Osteocyte (in vitro differentiated cells): ENCODE data around the gene ARHGAP24. TPM values are rescaled to one million over a fixed set of nuclear protein-coding genes. Genes with fewer than 3 reads are reported as not detected.
"Not testable (repeated sequence)": the region's sequence is repeated elsewhere in the genome, so short reads cannot be mapped to it uniquely, and the experiment has no call there.

Experiments
- DNase-seq: peaks from one replicate; pipeline ENCODE4 v3.0.0; 2021; ENCODE audit warnings: mixed read lengths; ENCODE audit not compliant: unreplicated experiment; ENCODE audit errors: extremely low spot score
- H3K27ac Mint-ChIP-seq: one replicate; pipeline ENCODE4 v1.8.0; 2021; ENCODE audit warnings: mild to moderate bottlenecking, mixed read lengths; ENCODE audit not compliant: unreplicated experiment
- H3K27me3 Mint-ChIP-seq: one replicate; pipeline ENCODE4 v1.8.0; 2021; ENCODE audit warnings: mixed read lengths; ENCODE audit not compliant: unreplicated experiment
- H3K36me3 Mint-ChIP-seq: one replicate; pipeline ENCODE4 v1.8.0; 2021; ENCODE audit warnings: mixed read lengths; ENCODE audit not compliant: unreplicated experiment
- H3K4me1 Mint-ChIP-seq: one replicate; pipeline ENCODE4 v1.8.0; 2021; ENCODE audit warnings: mixed read lengths; ENCODE audit not compliant: unreplicated experiment
- H3K4me3 Mint-ChIP-seq: one replicate; pipeline ENCODE4 v1.8.0; 2021; ENCODE audit warnings: mild to moderate bottlenecking, moderate library complexity, mixed read lengths; ENCODE audit not compliant: unreplicated experiment
- H3K9me3 Mint-ChIP-seq: one replicate; pipeline ENCODE4 v1.8.0; 2021; ENCODE audit warnings: mixed read lengths; ENCODE audit not compliant: unreplicated experiment
- CTCF ChIP-seq: fragments of 200-600 bp; sonication (generic); IDR thresholded peaks from 2 replicates; pipeline ENCODE4 v1.5.0; 2021; ENCODE audit warnings: antibody characterized with exemption, mild to moderate bottlenecking, moderate library complexity
- total RNA-seq: library from RNA; stranded (reverse); gene quantifications from 2 replicates; pipeline ENCODE4 v1.2.1, GENCODE V29; 2021

Gene ARHGAP24
- total RNA-seq, 1 donor from 2014 or later, result 29.3 TPM

DNA sequence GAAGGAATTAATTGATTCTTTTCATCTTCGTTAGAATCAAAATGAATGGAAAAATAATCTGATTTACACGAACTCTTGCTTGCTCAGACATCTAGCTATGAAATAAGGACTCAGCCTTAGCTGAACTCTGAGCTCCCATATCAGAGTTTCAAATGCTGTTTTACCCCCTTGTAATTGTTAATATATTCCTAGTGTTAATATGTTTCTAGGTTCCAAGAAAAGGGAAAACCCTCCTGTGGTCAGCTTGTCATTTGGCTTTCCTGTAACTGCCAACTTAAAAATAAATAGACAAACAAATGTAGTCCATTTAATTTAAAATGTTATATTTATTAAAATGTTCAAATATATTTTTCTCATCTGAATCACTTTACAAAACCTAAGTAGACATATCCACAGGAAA, 432.1 kb downstream of the ARHGAP24 start:
- H3K36me3 Mint-ChIP-seq, result peaks cover 3% of the 10 kb centered on the region
- no peak for TF ChIP-seq CTCF
- no peak for DNase-seq
- no peak overlapping the region for H3K27ac Mint-ChIP-seq
- peaks cover 4% of the 10 kb centered on the region for H3K4me1 Mint-ChIP-seq
- H3K27me3 Mint-ChIP-seq, result no peaks in the 10 kb centered on the region
- H3K9me3 Mint-ChIP-seq, result no peaks in the 10 kb centered on the region
- H3K4me3 Mint-ChIP-seq, result no peak overlapping the region

DNA sequence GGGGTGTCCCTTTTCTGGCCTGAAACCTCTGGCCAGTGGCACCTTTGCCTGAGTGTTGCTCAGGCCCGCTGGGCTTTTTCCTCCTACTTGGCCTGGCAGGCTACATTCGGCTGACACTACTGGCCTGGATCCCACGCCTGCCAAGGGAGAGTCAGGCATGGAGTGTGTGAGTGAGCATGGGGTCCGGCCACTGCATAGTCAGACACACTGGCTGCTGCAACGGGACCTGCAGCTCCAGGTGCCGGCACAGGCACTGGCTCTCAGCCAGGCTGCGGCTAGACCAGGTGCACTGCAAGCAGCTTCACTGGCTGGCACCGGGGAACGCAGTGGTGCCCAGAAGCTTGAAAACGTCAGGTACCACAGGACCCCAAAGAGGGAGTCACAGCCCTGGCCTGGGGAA, 434.9 kb downstream of the ARHGAP24 start:
- Mint-ChIP-seq H3K27ac (no peak overlapping the region), H3K36me3 (peaks cover 3% of the 10 kb centered on the region), H3K4me1 (peaks cover 7% of the 10 kb centered on the region), H3K27me3 (no peaks in the 10 kb centered on the region), H3K4me3 (no peak overlapping the region), H3K9me3 (no peaks in the 10 kb centered on the region)
- no peak for TF ChIP-seq CTCF
- DNase-seq, result no peak

- no peak overlapping the region for H3K4me3 Mint-ChIP-seq
- no peak overlapping the region for H3K27ac Mint-ChIP-seq
- H3K9me3 Mint-ChIP-seq, result no peaks in the 10 kb centered on the region
- peaks cover 3% of the 10 kb centered on the region for H3K4me1 Mint-ChIP-seq
- DNase-seq, result no peak
- peaks cover 3% of the 10 kb centered on the region for H3K36me3 Mint-ChIP-seq
- TF ChIP-seq CTCF, result no peak
- no peaks in the 10 kb centered on the region for H3K27me3 Mint-ChIP-seq
Observed at GRCh38 chr4:85910985-85911384, 436.0 kb downstream of the ARHGAP24 start.

DNA sequence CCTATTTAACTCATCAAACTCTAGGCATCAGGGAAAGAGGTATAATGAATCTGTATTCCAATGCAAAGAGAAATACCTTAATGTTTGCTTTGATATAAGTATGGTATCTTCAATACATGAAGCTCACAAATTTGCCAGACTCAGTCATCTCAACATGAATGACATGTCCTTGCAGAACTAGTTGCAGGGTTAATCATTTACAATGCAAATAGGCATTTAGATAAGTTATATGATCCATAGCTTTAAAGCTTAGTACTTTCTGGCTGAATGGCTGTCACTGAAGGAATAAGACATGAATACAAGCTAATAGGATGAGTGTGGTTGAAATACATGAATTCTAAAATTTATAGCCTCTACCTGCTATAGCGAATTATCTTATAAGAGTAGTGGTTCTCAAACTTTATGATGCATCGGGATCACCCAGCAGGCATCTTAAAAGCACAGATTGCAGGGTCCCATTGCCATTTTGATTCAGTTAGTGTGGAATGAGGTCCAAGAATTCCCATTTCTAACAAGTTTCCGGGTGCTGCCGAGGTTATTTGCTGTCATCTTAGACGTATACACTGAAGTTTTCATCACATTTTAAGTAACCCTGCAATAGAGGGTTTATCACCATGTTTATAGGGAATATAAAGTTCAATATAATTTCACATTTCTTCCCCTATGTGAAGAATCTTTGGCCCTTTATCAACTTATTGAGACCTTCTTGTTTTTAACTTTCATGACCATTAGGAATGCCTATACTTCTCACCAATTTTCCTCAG, 439.2 kb downstream of the ARHGAP24 start:
- TF ChIP-seq CTCF, result no peak
- peaks cover 3% of the 10 kb centered on the region for H3K4me1 Mint-ChIP-seq
- H3K27me3 Mint-ChIP-seq, result no peaks in the 10 kb centered on the region
- no peaks in the 10 kb centered on the region for H3K9me3 Mint-ChIP-seq
- no peak overlapping the region for H3K4me3 Mint-ChIP-seq
- DNase-seq, result no peak
- H3K27ac Mint-ChIP-seq, result no peak overlapping the region
- H3K36me3 Mint-ChIP-seq, result no peaks in the 10 kb centered on the region

- DNase-seq, H3K4me1 Mint-ChIP-seq, H3K4me3 Mint-ChIP-seq, H3K27me3 Mint-ChIP-seq, H3K9me3 Mint-ChIP-seq, H3K36me3 Mint-ChIP-seq, H3K27ac Mint-ChIP-seq: not testable (repeated sequence)
Observed at GRCh38 chr4:85915570-85915969, 440.6 kb downstream of the ARHGAP24 start.
